Coronary artery (tissue), 2 donors: ENCODE measurements around the gene CDC42EP3.

Experiments used
- DNase-seq: peaks from one replicate; pipeline ENCODE4 v3.0.0-alpha.2; 2017; ENCODE audit warnings: low spot score
- H3K27ac ChIP-seq, 2 donors: fragments of 200-600 bp; sonication (generic); one replicate each; pipeline ENCODE4 v1.5.1; 2016 to 2019
- H3K4me3 ChIP-seq: fragments of 200-600 bp; sonication (generic); 2 replicates; pipeline ENCODE4 v1.5.1; 2016; ENCODE audit warnings: mild to moderate bottlenecking, moderate library complexity
- CTCF ChIP-seq: fragments of 200-600 bp; sonication (generic); IDR thresholded peaks from one replicate; pipeline ENCODE4 v1.5.1; 2019; ENCODE audit warnings: antibody characterized with exemption

The CDC42EP3 gene

GRCh38 chr2:37643730-37644078, 27.7 kb downstream of the CDC42EP3 start:
- Histone ChIP-seq H3K4me3 (no peak overlapping the region), H3K27ac (no peak overlapping the region)
- no peak for TF ChIP-seq CTCF
- DNase-seq: no peak

- no peak for TF ChIP-seq CTCF
- Histone ChIP-seq H3K4me3 (no peak overlapping the region), H3K27ac (no peak overlapping the region)
- DNase-seq: no peak
Observed at GRCh38 chr2:37642907-37643729, 28.3 kb downstream of the CDC42EP3 start.

GRCh38 chr2:37641582-37642171, 29.8 kb downstream of the CDC42EP3 start:
- no peak for TF ChIP-seq CTCF
- Histone ChIP-seq H3K4me3 (no peak overlapping the region), H3K27ac (no peak overlapping the region)
- DNase-seq: no peak

- no peak for TF ChIP-seq CTCF
- Histone ChIP-seq H3K4me3 (no peak overlapping the region), H3K27ac (no peak overlapping the region)
- no peak for DNase-seq
Observed at GRCh38 chr2:37639631-37640030, 31.8 kb downstream of the CDC42EP3 start.

- DNase-seq: no peak
- H3K27ac ChIP-seq: no peak overlapping the region
- no peak overlapping the region for H3K4me3 ChIP-seq
- no peak for TF ChIP-seq CTCF
Observed at GRCh38 chr2:37638973-37639372, 32.5 kb downstream of the CDC42EP3 start.

- TF ChIP-seq CTCF: no peak
- no peak overlapping the region for H3K27ac ChIP-seq
- DNase-seq: no peak
- H3K4me3 ChIP-seq: no peak overlapping the region
Observed at GRCh38 chr2:37637985-37638384, 33.5 kb downstream of the CDC42EP3 start.
